WTC11 (cell line): ENCODE data around the gene CELSR1. TPM values are rescaled to one million over a fixed set of nuclear protein-coding genes. Genes with fewer than 3 reads are reported as not detected.

ENCODE experiments used
- ATAC-seq: fragments of 200-7000 bp; cut with Tn5 transposase; 2 replicates; pipeline ENCODE4 v1.10.0; 2021; ENCODE audit warnings: mild to moderate bottlenecking, moderate library complexity
- CTCF ChIA-PET: fragments of 300-600 bp; sonication (Branson Sonifier 250); formaldehyde crosslinking; loops from one replicate; lab custom pipeline; 2021; ENCODE audit warnings: antibody characterized with exemption; lab: Charles Lee
- POLR2A ChIA-PET: fragments of 350-600 bp; sonication (Branson Sonifier 250); formaldehyde crosslinking; loops from one replicate; lab custom pipeline; 2021; ENCODE audit warnings: antibody characterized with exemption; lab: Charles Lee
- DNase-seq: peaks from one replicate; pipeline ENCODE4 v3.0.0; 2021; ENCODE audit warnings: low spot score
- H3K27ac Mint-ChIP-seq: 2 replicates; pipeline ENCODE4 v1.8.0; 2021; ENCODE audit warnings: mixed read lengths
- H3K27me3 Mint-ChIP-seq: 2 replicates; pipeline ENCODE4 v1.8.0; 2021; ENCODE audit warnings: low read depth, mild to moderate bottlenecking, moderate library complexity, mixed read lengths
- H3K36me3 Mint-ChIP-seq: 2 replicates; pipeline ENCODE4 v1.8.0; 2021; ENCODE audit warnings: mixed read lengths
- H3K4me1 Mint-ChIP-seq: 2 replicates; pipeline ENCODE4 v1.8.0; 2022; ENCODE audit warnings: mixed read lengths
- H3K4me3 Mint-ChIP-seq: 2 replicates; pipeline ENCODE4 v1.8.0; 2021; ENCODE audit warnings: mild to moderate bottlenecking, moderate library complexity, mixed read lengths
- H3K9me3 Mint-ChIP-seq: 2 replicates; pipeline ENCODE4 v1.8.0; 2021; ENCODE audit warnings: mixed read lengths
- CBFB ChIP-seq: sonication (generic); formaldehyde crosslinking; IDR thresholded peaks from 2 replicates; pipeline ENCODE4 v1.8.1; 2022; ENCODE audit warnings: mild to moderate bottlenecking, low read depth, missing genetic modification reagents
- ELF4 ChIP-seq: sonication (generic); formaldehyde crosslinking; IDR thresholded peaks from 2 replicates; pipeline ENCODE4 v1.8.1; 2022; ENCODE audit warnings: low read depth, mild to moderate bottlenecking, moderate library complexity, missing genetic modification reagents
- ESRRA ChIP-seq: sonication (generic); formaldehyde crosslinking; IDR thresholded peaks from 2 replicates; pipeline ENCODE4 v1.8.1; 2022; ENCODE audit warnings: mild to moderate bottlenecking, missing genetic modification reagents, borderline replicate concordance
- FOXK1 ChIP-seq: sonication (generic); formaldehyde crosslinking; IDR thresholded peaks from 2 replicates; pipeline ENCODE4 v1.8.0; 2022; ENCODE audit warnings: mild to moderate bottlenecking, moderate library complexity, missing genetic modification reagents
- GABPB1 ChIP-seq: sonication (generic); formaldehyde crosslinking; IDR thresholded peaks from 2 replicates; pipeline ENCODE4 v1.8.1; 2023; ENCODE audit warnings: mild to moderate bottlenecking, missing genetic modification reagents
- GTF2I ChIP-seq: fragments of 250-450 bp; sonication (Bioruptor Pico); conservative IDR thresholded peaks from 2 replicates; pipeline ENCODE4 v1.4.0; 2021; ENCODE audit warnings: mild to moderate bottlenecking
- HMGA2 ChIP-seq: fragments of 250-450 bp; sonication (Bioruptor Pico); IDR thresholded peaks from 2 replicates; pipeline ENCODE4 v1.4.0; 2021; ENCODE audit warnings: mild to moderate bottlenecking, moderate library complexity
- NFYB ChIP-seq: sonication (generic); formaldehyde crosslinking; conservative IDR thresholded peaks from 2 replicates; pipeline ENCODE4 v1.8.0; 2022; ENCODE audit warnings: low read depth, missing genetic modification reagents
- NR2C2 ChIP-seq: sonication (generic); formaldehyde crosslinking; IDR thresholded peaks from 2 replicates; pipeline ENCODE4 v1.8.0; 2022; ENCODE audit warnings: mild to moderate bottlenecking, missing genetic modification reagents
- OVOL2 ChIP-seq: fragments of 250-450 bp; sonication (Bioruptor Pico); IDR thresholded peaks from 2 replicates; pipeline ENCODE4 v1.9.0; 2021; ENCODE audit warnings: mild to moderate bottlenecking, borderline replicate concordance
- SMAD3 ChIP-seq: sonication (generic); formaldehyde crosslinking; IDR thresholded peaks from 2 replicates; pipeline ENCODE4 v1.8.0; 2022; ENCODE audit warnings: missing genetic modification reagents, mild to moderate bottlenecking, borderline replicate concordance
- TEAD4 ChIP-seq: sonication (generic); formaldehyde crosslinking; IDR thresholded peaks from 2 replicates; pipeline ENCODE4 v1.8.0; 2022; ENCODE audit warnings: mild to moderate bottlenecking, missing genetic modification reagents
- ZNF219 ChIP-seq: sonication (generic); formaldehyde crosslinking; IDR thresholded peaks from 2 replicates; pipeline ENCODE4 v1.8.0; 2023; ENCODE audit warnings: missing genetic modification reagents, mild to moderate bottlenecking, borderline replicate concordance
- ZNF423 ChIP-seq: fragments of 250-450 bp; sonication (Bioruptor Pico); IDR thresholded peaks from 2 replicates; pipeline ENCODE4 v2.1.2; 2022; ENCODE audit warnings: mild to moderate bottlenecking, moderate library complexity
- total RNA-seq: library from RNA; stranded (reverse); gene quantifications from 3 replicates; pipeline ENCODE4 v1.2.3, GENCODE V29; 2021
- TF ChIP-seq, protein P1 (sequence below): sonication (generic); formaldehyde crosslinking; IDR thresholded peaks from 2 replicates; pipeline ENCODE4 v1.8.0; 2023; ENCODE audit warnings: missing genetic modification reagents, mild to moderate bottlenecking, borderline replicate concordance
- TF ChIP-seq, protein P2 (sequence below): sonication (generic); formaldehyde crosslinking; IDR thresholded peaks from 2 replicates; pipeline ENCODE4 v1.8.1; 2022; ENCODE audit warnings: missing genetic modification reagents, borderline replicate concordance
- TF ChIP-seq, protein P3 (sequence below): fragments of 250-450 bp; sonication (Bioruptor Pico); IDR thresholded peaks from 2 replicates; pipeline ENCODE4 v2.1.2; 2022; ENCODE audit warnings: mild to moderate bottlenecking, moderate library complexity
- TF ChIP-seq, protein P4 (sequence below): sonication (generic); formaldehyde crosslinking; IDR thresholded peaks from 2 replicates; pipeline ENCODE4 v1.8.0; 2022; ENCODE audit warnings: mild to moderate bottlenecking, missing genetic modification reagents
- TF ChIP-seq, protein P5 (sequence below): sonication (generic); formaldehyde crosslinking; IDR thresholded peaks from 2 replicates; pipeline ENCODE4 v1.8.1; 2022; ENCODE audit warnings: mild to moderate bottlenecking, moderate library complexity, missing genetic modification reagents

Gene CELSR1
- total RNA-seq, 1 experiment from 2014 or later = 16.8 TPM

DNA sequence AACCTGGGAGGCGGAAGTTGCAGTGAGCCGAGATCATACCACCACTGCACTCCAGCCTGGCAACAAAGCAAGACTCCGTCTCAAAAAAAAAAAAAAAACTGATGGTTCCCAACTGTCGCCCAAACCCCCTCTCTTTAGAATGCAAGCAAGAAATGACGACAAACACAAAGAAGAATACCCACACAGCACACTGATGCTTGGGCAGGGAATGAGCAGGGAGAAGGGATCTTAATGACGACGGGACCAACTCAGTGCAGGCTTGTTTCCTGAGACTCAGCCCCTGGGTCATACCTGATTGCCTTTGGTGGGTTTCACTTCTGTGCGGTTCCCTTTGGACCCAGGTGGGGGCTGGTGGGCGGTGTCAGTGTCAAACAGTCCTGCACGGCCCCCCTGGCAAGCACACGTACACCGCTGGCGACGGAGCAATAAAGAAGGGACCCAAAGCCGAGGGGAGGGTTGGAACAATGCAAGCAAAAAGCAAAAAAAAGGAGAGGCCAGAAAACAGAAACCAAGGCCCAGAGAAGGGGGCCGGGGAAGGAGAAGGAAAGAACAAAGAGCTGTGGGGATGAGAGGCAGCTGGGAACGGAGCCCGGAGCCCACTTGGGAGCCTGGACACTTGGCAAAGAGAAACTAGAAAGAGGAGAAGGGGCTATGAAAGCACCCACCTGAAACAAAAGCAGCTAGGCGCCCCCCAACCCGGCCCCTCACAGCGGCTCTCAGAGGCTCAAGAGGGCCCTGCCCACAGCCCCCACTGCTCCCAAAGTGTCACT is 99.6 kb downstream of the CELSR1 start (continued):
- TF ChIP-seq, protein P1, sequence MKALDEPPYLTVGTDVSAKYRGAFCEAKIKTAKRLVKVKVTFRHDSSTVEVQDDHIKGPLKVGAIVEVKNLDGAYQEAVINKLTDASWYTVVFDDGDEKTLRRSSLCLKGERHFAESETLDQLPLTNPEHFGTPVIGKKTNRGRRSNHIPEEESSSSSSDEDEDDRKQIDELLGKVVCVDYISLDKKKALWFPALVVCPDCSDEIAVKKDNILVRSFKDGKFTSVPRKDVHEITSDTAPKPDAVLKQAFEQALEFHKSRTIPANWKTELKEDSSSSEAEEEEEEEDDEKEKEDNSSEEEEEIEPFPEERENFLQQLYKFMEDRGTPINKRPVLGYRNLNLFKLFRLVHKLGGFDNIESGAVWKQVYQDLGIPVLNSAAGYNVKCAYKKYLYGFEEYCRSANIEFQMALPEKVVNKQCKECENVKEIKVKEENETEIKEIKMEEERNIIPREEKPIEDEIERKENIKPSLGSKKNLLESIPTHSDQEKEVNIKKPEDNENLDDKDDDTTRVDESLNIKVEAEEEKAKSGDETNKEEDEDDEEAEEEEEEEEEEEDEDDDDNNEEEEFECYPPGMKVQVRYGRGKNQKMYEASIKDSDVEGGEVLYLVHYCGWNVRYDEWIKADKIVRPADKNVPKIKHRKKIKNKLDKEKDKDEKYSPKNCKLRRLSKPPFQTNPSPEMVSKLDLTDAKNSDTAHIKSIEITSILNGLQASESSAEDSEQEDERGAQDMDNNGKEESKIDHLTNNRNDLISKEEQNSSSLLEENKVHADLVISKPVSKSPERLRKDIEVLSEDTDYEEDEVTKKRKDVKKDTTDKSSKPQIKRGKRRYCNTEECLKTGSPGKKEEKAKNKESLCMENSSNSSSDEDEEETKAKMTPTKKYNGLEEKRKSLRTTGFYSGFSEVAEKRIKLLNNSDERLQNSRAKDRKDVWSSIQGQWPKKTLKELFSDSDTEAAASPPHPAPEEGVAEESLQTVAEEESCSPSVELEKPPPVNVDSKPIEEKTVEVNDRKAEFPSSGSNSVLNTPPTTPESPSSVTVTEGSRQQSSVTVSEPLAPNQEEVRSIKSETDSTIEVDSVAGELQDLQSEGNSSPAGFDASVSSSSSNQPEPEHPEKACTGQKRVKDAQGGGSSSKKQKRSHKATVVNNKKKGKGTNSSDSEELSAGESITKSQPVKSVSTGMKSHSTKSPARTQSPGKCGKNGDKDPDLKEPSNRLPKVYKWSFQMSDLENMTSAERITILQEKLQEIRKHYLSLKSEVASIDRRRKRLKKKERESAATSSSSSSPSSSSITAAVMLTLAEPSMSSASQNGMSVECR = no peak
- TF ChIP-seq, protein P2, sequence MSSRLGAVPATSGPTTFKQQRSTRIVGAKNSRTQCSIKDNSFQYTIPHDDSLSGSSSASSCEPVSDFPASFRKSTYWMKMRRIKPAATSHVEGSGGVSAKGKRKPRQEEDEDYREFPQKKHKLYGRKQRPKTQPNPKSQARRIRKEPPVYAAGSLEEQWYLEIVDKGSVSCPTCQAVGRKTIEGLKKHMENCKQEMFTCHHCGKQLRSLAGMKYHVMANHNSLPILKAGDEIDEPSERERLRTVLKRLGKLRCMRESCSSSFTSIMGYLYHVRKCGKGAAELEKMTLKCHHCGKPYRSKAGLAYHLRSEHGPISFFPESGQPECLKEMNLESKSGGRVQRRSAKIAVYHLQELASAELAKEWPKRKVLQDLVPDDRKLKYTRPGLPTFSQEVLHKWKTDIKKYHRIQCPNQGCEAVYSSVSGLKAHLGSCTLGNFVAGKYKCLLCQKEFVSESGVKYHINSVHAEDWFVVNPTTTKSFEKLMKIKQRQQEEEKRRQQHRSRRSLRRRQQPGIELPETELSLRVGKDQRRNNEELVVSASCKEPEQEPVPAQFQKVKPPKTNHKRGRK (CRISPR knock-in tag) = no peak
- TF ChIP-seq ESRRA (CRISPR knock-in tag) = no peak
- no peak for TF ChIP-seq FOXK1
- no peak for TF ChIP-seq NFYB
- no peak for TF ChIP-seq OVOL2 (CRISPR knock-in tag)

DNA sequence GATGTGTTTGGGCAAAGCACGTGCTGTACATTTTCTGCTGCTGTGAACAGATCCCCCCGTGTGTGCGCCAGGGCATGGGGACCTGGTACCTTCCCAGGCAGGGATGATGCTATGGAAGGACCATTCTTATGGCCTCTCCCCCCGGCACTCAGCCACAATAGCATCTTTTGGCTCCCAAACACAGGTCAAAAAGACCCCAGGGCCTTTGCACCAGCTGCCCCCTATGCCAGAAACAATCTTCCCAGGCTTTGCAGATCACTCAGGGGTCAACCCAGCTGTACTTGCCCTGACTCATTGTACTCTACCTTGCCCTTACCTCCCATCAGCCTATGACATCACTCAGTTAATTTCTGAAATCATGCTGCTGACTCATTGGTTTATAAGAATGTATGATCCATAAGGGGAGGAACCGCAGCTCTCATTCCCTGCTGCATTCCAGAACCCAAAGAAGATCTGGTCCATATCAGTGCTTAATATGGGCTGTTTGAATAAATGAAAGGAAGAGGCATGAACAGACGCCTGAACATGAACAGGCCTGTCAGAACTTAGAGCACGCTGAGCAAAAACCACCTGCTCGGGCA is 100.7 kb downstream of the CELSR1 start:
- Mint-ChIP-seq H3K27me3 (no peaks in the 10 kb centered on the region), H3K4me1 (no peaks in the 10 kb centered on the region), H3K4me3 (no peak overlapping the region), H3K27ac (no peak overlapping the region), H3K9me3 (no peaks in the 10 kb centered on the region), H3K36me3 (peaks cover 5% of the 10 kb centered on the region)
- no peak for ATAC-seq
- POLR2A ChIA-PET = no interaction called here
- no peak for TF ChIP-seq CBFB (CRISPR knock-in tag)
- no peak for TF ChIP-seq TEAD4 (CRISPR knock-in tag)
- TF ChIP-seq, protein P3, sequence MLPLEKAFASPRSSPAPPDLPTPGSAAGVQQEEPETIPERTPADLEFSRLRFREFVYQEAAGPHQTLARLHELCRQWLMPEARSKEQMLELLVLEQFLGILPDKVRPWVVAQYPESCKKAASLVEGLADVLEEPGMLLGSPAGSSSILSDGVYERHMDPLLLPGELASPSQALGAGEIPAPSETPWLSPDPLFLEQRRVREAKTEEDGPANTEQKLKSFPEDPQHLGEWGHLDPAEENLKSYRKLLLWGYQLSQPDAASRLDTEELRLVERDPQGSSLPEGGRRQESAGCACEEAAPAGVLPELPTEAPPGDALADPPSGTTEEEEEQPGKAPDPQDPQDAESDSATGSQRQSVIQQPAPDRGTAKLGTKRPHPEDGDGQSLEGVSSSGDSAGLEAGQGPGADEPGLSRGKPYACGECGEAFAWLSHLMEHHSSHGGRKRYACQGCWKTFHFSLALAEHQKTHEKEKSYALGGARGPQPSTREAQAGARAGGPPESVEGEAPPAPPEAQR (CRISPR knock-in tag) = no peak
- no peak for TF ChIP-seq HMGA2
- TF ChIP-seq, protein P4, sequence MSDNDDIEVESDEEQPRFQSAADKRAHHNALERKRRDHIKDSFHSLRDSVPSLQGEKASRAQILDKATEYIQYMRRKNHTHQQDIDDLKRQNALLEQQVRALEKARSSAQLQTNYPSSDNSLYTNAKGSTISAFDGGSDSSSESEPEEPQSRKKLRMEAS = no peak
- no peak for TF ChIP-seq NR2C2
- TF ChIP-seq SMAD3 = no peak
- no peak for TF ChIP-seq ZNF423 (CRISPR knock-in tag)
- no peak for TF ChIP-seq ELF4
- TF ChIP-seq, protein P5, sequence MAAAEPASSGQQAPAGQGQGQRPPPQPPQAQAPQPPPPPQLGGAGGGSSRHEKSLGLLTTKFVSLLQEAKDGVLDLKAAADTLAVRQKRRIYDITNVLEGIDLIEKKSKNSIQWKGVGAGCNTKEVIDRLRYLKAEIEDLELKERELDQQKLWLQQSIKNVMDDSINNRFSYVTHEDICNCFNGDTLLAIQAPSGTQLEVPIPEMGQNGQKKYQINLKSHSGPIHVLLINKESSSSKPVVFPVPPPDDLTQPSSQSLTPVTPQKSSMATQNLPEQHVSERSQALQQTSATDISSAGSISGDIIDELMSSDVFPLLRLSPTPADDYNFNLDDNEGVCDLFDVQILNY (CRISPR knock-in tag) = no peak
- no peak for TF ChIP-seq GABPB1 (CRISPR knock-in tag)
- TF ChIP-seq ZNF219 (CRISPR knock-in tag) = no peak
- no peak for TF ChIP-seq GTF2I (CRISPR knock-in tag)
- DNase-seq = no peak
- CTCF ChIA-PET = interaction anchor here (1.0 kb wide), 1 partner anchor 69 kb away, joined by 3 read pairs; no protein-coding TSS in a partner anchor
